Measurements from ENCODE around the gene GALK1. TPM values are rescaled to one million over a fixed set of nuclear protein-coding genes. Genes with fewer than 3 reads are reported as not detected.
A peak's percentile ranks its signal among the peaks of the same experiment; 100 is the strongest.
"Not testable (repeated sequence)": the region's sequence is repeated elsewhere in the genome, so short reads cannot be mapped to it uniquely, and the experiment has no call there.

GALK1 gene
- total RNA-seq, 4 donors from 2014 or later: 20.6 to 31.0 (median 28.9) TPM

- DNase-seq (ENCODE audit: low spot score in 2 of 2): no peak
- WGBS, 2 donors: 20 to 22% methylated on average over 5 of the region's 5 CpGs
- no peak for TF ChIP-seq POLR2A (IDR thresholded peaks at IDR 0.05)
- TF ChIP-seq, protein P1, sequence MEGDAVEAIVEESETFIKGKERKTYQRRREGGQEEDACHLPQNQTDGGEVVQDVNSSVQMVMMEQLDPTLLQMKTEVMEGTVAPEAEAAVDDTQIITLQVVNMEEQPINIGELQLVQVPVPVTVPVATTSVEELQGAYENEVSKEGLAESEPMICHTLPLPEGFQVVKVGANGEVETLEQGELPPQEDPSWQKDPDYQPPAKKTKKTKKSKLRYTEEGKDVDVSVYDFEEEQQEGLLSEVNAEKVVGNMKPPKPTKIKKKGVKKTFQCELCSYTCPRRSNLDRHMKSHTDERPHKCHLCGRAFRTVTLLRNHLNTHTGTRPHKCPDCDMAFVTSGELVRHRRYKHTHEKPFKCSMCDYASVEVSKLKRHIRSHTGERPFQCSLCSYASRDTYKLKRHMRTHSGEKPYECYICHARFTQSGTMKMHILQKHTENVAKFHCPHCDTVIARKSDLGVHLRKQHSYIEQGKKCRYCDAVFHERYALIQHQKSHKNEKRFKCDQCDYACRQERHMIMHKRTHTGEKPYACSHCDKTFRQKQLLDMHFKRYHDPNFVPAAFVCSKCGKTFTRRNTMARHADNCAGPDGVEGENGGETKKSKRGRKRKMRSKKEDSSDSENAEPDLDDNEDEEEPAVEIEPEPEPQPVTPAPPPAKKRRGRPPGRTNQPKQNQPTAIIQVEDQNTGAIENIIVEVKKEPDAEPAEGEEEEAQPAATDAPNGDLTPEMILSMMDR (IDR thresholded peaks at IDR 0.05): no peak
- no peak overlapping the region for H3K4me3 ChIP-seq (ENCODE audit: low read depth, poor library complexity, severe bottlenecking)
- intact Hi-C loops (cut with DNase I; ENCODE audit: low total_unique reads): loop anchor here (10.0 kb wide), 1 partner anchor 65 kb away; the partner anchor contains the start of gene UNC13D
Observed at GRCh38 chr17:75779987-75780889, 15.2 kb upstream of the GALK1 start.

- peak; percentile 98 to 99 for DNase-seq (ENCODE audit: low spot score in 2 of 2)
- peak; percentile 86 to 100 for TF ChIP-seq POLR2A (IDR thresholded peaks at IDR 0.05)
- TF ChIP-seq, protein P1 (IDR thresholded peaks at IDR 0.05): peak in 1 of 3 donors; percentile 37
- WGBS, 2 donors: 0 to 1% methylated on average over 45 of the region's 84 CpGs
- H3K4me3 ChIP-seq (ENCODE audit: low read depth, poor library complexity, severe bottlenecking): peak overlapping the region; percentile 79
- intact Hi-C loops (cut with DNase I; ENCODE audit: low total_unique reads): loop anchor here (10.0 kb wide), 1 partner anchor 65 kb away; the partner anchor contains the start of gene UNC13D
Observed at GRCh38 chr17:75779250-75779986, 14.4 kb upstream of the GALK1 start.

- 1% methylated on average over 30 to 38 of the region's 38 CpGs for WGBS, 2 donors
- intact Hi-C loops (cut with DNase I; ENCODE audit: low total_unique reads): loop anchor here (10.0 kb wide), 1 partner anchor 66 kb away; the partner anchor contains the start of gene UNC13D
- DNase-seq (ENCODE audit: low spot score in 2 of 2): no peak
Observed at GRCh38 chr17:75778861-75779249, 13.9 kb upstream of the GALK1 start.

DNA sequence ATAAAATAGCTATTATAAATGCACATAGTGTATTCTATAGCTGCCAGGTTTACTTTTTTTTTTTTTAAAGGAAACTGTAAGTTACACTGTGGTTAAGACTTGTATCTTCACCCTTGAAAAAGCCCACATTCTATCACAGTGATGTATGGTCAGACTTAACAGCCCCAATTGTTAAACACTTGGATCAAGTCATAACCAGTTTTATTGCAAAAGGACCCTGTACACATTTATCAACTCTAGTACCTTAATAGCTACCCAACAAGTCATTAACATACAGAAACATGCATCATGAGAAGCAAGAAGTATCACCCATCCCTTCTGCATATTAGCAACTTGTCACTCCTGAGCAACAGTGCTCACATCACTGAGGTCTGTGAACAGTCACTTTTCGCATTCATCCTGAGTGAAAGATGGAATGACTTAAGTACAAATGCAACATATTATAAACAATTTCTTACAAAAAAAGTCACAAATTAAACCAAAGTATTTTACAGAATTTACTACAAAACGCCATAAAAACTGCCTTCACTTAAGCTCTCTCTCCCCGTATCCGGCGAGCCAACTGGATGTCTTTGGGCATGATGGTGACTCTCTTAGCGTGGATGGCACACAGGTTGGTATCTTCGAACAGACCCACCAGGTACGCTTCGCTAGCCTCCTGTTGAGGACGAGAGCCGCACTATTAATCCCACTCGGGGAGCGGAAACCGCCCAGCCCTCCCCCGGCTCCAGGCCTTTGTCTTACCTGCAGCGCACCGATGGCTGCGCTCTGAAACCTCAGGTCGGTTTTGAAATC lies 13.3 kb upstream of the GALK1 start:
- 0 to 1% methylated on average over 17 to 19 of the region's 19 CpGs for WGBS, 2 donors
- not testable (repeated sequence) for DNase-seq (ENCODE audit: low spot score in 2 of 2)
- peak overlapping the region; percentile 79 for H3K4me3 ChIP-seq (ENCODE audit: low read depth, poor library complexity, severe bottlenecking)
- intact Hi-C loops (cut with DNase I; ENCODE audit: low total_unique reads): loop anchor here (10.0 kb wide), 1 partner anchor 67 kb away; the partner anchor contains the start of gene UNC13D

More at GRCh38 chr17:75778861-75779249, 13.9 kb upstream of the GALK1 start:
- peak overlapping the region; percentile 79 for H3K4me3 ChIP-seq (ENCODE audit: low read depth, poor library complexity, severe bottlenecking)
- TF ChIP-seq POLR2A (IDR thresholded peaks at IDR 0.05): no peak
- TF ChIP-seq, protein P1 (IDR thresholded peaks at IDR 0.05): no peak

DNA sequence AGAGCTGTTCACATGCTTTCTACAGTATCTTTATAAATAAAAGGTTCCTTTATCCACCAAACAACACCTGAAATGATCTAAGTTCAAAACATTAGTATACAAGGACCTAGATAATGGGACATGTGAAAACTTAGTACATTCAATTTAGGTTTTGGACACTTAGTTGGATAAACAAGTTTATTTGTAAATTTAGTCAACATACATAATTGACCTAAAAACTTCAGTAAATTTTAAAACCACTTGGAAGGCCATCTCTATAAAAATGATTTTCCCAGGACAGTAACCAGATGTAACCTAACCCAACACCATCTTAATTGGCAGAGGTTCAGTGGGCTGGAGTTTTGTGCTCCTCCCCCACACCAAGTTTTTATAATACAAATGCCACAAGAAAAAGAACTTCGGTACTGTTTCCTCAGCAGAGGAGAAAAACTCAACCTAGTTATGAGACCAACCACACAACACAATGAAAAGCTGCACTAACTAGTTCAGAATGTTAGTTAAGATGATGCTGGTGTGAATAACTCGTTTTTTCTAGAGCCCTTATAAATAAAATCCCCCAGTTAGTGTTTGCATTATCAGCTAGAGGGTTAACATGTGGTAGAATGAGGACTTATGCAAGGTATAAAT lies 12.4 kb upstream of the GALK1 start:
- TF ChIP-seq, protein P1 (IDR thresholded peaks at IDR 0.05): no peak
- no peak for TF ChIP-seq POLR2A (IDR thresholded peaks at IDR 0.05)
- 4% methylated on average over 2 of the region's 2 CpGs for WGBS, 2 donors
- H3K4me3 ChIP-seq (ENCODE audit: low read depth, poor library complexity, severe bottlenecking): peak overlapping the region; percentile 79
- no peak for DNase-seq (ENCODE audit: low spot score in 2 of 2)
- intact Hi-C loops (cut with DNase I; ENCODE audit: low total_unique reads): loop anchor here (10.0 kb wide), 1 partner anchor 67 kb away; the partner anchor contains the start of gene UNC13D

All from lower leg skin (tissue), 4 donors.